Ascending aorta (tissue), 2 donors: ENCODE measurements around the gene FURIN. TPM values are rescaled to one million over a fixed set of nuclear protein-coding genes. Genes with fewer than 3 reads are reported as not detected.
A peak's percentile ranks its signal among the peaks of the same experiment; 100 is the strongest.

Experiments used
- DNase-seq, 2 donors: peaks; one replicate each; pipeline ENCODE4 v3.0.0-alpha.2; 2019; ENCODE audit warnings: low spot score in 2 of 2
- H3K27ac ChIP-seq, 2 donors: fragments of 200-600 bp; sonication (generic); one replicate each; pipeline ENCODE4 v1.5.1; 2016 to 2017; ENCODE audit warnings: mild to moderate bottlenecking in 1 of 2
- H3K27me3 ChIP-seq: fragments of 200-600 bp; sonication (generic); one replicate; pipeline ENCODE4 v1.5.1; 2017
- H3K36me3 ChIP-seq, 2 donors: fragments of 200-600 bp; sonication (generic); one replicate each; pipeline ENCODE4 v1.5.1; 2016
- H3K4me1 ChIP-seq, 2 donors: fragments of 200-600 bp; sonication (generic); one replicate each; pipeline ENCODE4 v1.5.1; 2016 to 2017; ENCODE audit warnings: mild to moderate bottlenecking in 1 of 2
- H3K4me3 ChIP-seq, 2 donors: fragments of 200-600 bp; sonication (generic); one replicate each; pipeline ENCODE4 v1.5.1; 2016 to 2017; ENCODE audit warnings: mild to moderate bottlenecking in 1 of 2
- H3K9me3 ChIP-seq, 2 donors: fragments of 200-600 bp; sonication (generic); one replicate each; pipeline ENCODE4 v1.5.1; 2016
- CTCF ChIP-seq, 3 experiments: fragments of 200-600 bp in 2 of 3; fragments of 450-650 bp in 1 of 3; sonication (generic) in 2 of 3; IDR thresholded peaks; one replicate each; pipeline ENCODE4 v1.5.1; 2016 to 2019; ENCODE audit warnings: antibody characterized with exemption in 3 of 3, mild to moderate bottlenecking in 1 of 3, moderate library complexity in 1 of 3
- intact Hi-C: fragments of 100-400 bp; cut with DNase I; formaldehyde crosslinking; loops from one replicate; pipeline ENCODE4 v1.15.1; 2023
- total RNA-seq: library from RNA; depleted of rRNA; stranded (reverse); fragments of >200 nt; gene quantifications from one replicate; pipeline ENCODE4 v1.1.0, GENCODE V29; 2016

Gene FURIN
- total RNA-seq, 1 donor from 2014 or later, result 86.3 TPM

- H3K36me3 ChIP-seq, result no peaks in the 10 kb centered on the region
- no peaks in the 10 kb centered on the region for H3K27me3 ChIP-seq
- no peaks in the 10 kb centered on the region for H3K9me3 ChIP-seq
- intact Hi-C loops, result loop anchor here (2.0 kb wide), 1 partner anchor 61 kb away; no protein-coding TSS in a partner anchor
- peak overlapping the region; percentile 91 to 95 for H3K27ac ChIP-seq
- no peak for TF ChIP-seq CTCF (IDR thresholded peaks at IDR 0.05)
- no peak overlapping the region for H3K4me3 ChIP-seq
- DNase-seq, result peak; percentile 78 to 92
- peaks cover 10 to 36% of the 10 kb centered on the region in 2 donors for H3K4me1 ChIP-seq
These were observed 1.4 kb downstream of the FURIN start for GRCh38 chr15:90869601-90870353.

- Histone ChIP-seq H3K4me1 (peaks cover 10 to 36% of the 10 kb centered on the region in 2 donors), H3K36me3 (peaks cover 1 to 2% of the 10 kb centered on the region in 2 donors), H3K27me3 (no peaks in the 10 kb centered on the region), H3K4me3 (peak overlapping the region; percentile 87 to 98), H3K27ac (peak overlapping the region; percentile 91 to 95), H3K9me3 (no peaks in the 10 kb centered on the region)
- intact Hi-C loops, result loop anchor here (2.0 kb wide), 1 partner anchor 60 kb away; no protein-coding TSS in a partner anchor
- TF ChIP-seq CTCF (IDR thresholded peaks at IDR 0.05), result no peak
- no peak for DNase-seq
These were observed 2.2 kb downstream of the FURIN start for GRCh38 chr15:90870354-90871138.

- Histone ChIP-seq H3K36me3 (peaks cover 8 to 9% of the 10 kb centered on the region in 2 donors), H3K9me3 (no peaks in the 10 kb centered on the region), H3K4me3 (peak overlapping the region; percentile 87 to 98), H3K4me1 (peaks cover 10 to 36% of the 10 kb centered on the region in 2 donors), H3K27ac (peak overlapping the region; percentile 91 to 95), H3K27me3 (no peaks in the 10 kb centered on the region)
- no peak for TF ChIP-seq CTCF (IDR thresholded peaks at IDR 0.05)
- intact Hi-C loops, result loop anchor here (2.0 kb wide), 1 partner anchor 60 kb away; no protein-coding TSS in a partner anchor
- no peak for DNase-seq
These were observed 2.8 kb downstream of the FURIN start for GRCh38 chr15:90871139-90871715.

GRCh38 chr15:90871716-90872485 is 3.5 kb downstream of the FURIN start:
- Histone ChIP-seq H3K27ac (peak overlapping the region; percentile 91 to 95), H3K9me3 (no peaks in the 10 kb centered on the region), H3K4me1 (peaks cover 10 to 36% of the 10 kb centered on the region in 2 donors), H3K27me3 (no peaks in the 10 kb centered on the region), H3K36me3 (peaks cover 15% of the 10 kb centered on the region in 2 donors), H3K4me3 (peak overlapping the region; percentile 87 to 98)
- TF ChIP-seq CTCF (IDR thresholded peaks at IDR 0.05), result no peak
- DNase-seq, result no peak
- intact Hi-C loops, result loop anchor here (2.0 kb wide), 2 partner anchors 59 to 155 kb away; partner anchors contain the start of gene BLM
